Parathyroid adenoma (tissue), 2 donors: ENCODE results near the gene SRC.

ENCODE experiments used
- H2AFZ ChIP-seq: fragments of 300-600 bp; sonication (generic); one replicate; pipeline ENCODE4 v1.7.0; 2017; ENCODE audit warnings: antibody characterized with exemption, mild to moderate bottlenecking
- H3K27ac ChIP-seq: fragments of 300-600 bp; sonication (generic); one replicate; pipeline ENCODE4 v1.7.0; 2017
- H3K27me3 ChIP-seq: fragments of 300-600 bp; sonication (generic); one replicate; pipeline ENCODE4 v1.7.0; 2017; ENCODE audit warnings: low read length; ENCODE audit not compliant: control insufficient read depth, insufficient read depth
- H3K36me3 ChIP-seq: fragments of 300-600 bp; sonication (generic); one replicate; pipeline ENCODE4 v1.7.0; 2017; ENCODE audit warnings: low read length; ENCODE audit not compliant: control insufficient read depth, insufficient read depth
- H3K4me1 ChIP-seq: fragments of 300-600 bp; sonication (generic); one replicate; pipeline ENCODE4 v1.7.0; 2017; ENCODE audit warnings: control low read depth
- H3K4me2 ChIP-seq: fragments of 300-600 bp; sonication (generic); one replicate; pipeline ENCODE4 v1.7.0; 2017; ENCODE audit warnings: low read length
- H3K4me3 ChIP-seq: fragments of 300-600 bp; sonication (generic); one replicate; pipeline ENCODE4 v1.7.0; 2017; ENCODE audit warnings: low read depth, low read length
- H3K79me2 ChIP-seq: fragments of 300-600 bp; sonication (generic); one replicate; pipeline ENCODE4 v1.7.0; 2017; ENCODE audit warnings: control low read depth
- H3K9ac ChIP-seq: fragments of 300-600 bp; sonication (generic); one replicate; pipeline ENCODE4 v1.7.0; 2017; ENCODE audit warnings: mild to moderate bottlenecking
- H3K9me3 ChIP-seq: fragments of 300-600 bp; sonication (generic); one replicate; pipeline ENCODE4 v1.7.0; 2017; ENCODE audit warnings: low read length; ENCODE audit not compliant: control insufficient read depth
- CTCF ChIP-seq: fragments of 300-600 bp; sonication (generic); IDR thresholded peaks from one replicate; pipeline ENCODE4 v1.7.0; 2017; ENCODE audit warnings: antibody characterized with exemption, mild to moderate bottlenecking
- donor health status: primary hyperparathyroidism.

SRC gene

GRCh38 chr20:37340998-37341397 lies 4.9 kb upstream of the SRC start:
- no peaks in the 10 kb centered on the region for H3K79me2 ChIP-seq
- no peaks in the 10 kb centered on the region for H3K27me3 ChIP-seq
- no peak overlapping the region for H3K27ac ChIP-seq
- TF ChIP-seq CTCF = no peak
- no peak overlapping the region for H3K9ac ChIP-seq
- no peak overlapping the region for H3K4me2 ChIP-seq
- no peaks in the 10 kb centered on the region for H3K9me3 ChIP-seq
- no peak overlapping the region for H3K4me3 ChIP-seq
- no peaks in the 10 kb centered on the region for H3K36me3 ChIP-seq
- H2AFZ ChIP-seq = no peak overlapping the region
- peaks cover 8% of the 10 kb centered on the region for H3K4me1 ChIP-seq

GRCh38 chr20:37341632-37342031 lies 4.3 kb upstream of the SRC start:
- H3K4me1 ChIP-seq = peaks cover 5% of the 10 kb centered on the region
- H3K4me2 ChIP-seq = no peak overlapping the region
- H3K4me3 ChIP-seq = no peak overlapping the region
- no peaks in the 10 kb centered on the region for H3K27me3 ChIP-seq
- no peaks in the 10 kb centered on the region for H3K36me3 ChIP-seq
- no peak overlapping the region for H3K9ac ChIP-seq
- H3K79me2 ChIP-seq = no peaks in the 10 kb centered on the region
- no peaks in the 10 kb centered on the region for H3K9me3 ChIP-seq
- TF ChIP-seq CTCF = no peak
- H3K27ac ChIP-seq = no peak overlapping the region
- no peak overlapping the region for H2AFZ ChIP-seq

DNA sequence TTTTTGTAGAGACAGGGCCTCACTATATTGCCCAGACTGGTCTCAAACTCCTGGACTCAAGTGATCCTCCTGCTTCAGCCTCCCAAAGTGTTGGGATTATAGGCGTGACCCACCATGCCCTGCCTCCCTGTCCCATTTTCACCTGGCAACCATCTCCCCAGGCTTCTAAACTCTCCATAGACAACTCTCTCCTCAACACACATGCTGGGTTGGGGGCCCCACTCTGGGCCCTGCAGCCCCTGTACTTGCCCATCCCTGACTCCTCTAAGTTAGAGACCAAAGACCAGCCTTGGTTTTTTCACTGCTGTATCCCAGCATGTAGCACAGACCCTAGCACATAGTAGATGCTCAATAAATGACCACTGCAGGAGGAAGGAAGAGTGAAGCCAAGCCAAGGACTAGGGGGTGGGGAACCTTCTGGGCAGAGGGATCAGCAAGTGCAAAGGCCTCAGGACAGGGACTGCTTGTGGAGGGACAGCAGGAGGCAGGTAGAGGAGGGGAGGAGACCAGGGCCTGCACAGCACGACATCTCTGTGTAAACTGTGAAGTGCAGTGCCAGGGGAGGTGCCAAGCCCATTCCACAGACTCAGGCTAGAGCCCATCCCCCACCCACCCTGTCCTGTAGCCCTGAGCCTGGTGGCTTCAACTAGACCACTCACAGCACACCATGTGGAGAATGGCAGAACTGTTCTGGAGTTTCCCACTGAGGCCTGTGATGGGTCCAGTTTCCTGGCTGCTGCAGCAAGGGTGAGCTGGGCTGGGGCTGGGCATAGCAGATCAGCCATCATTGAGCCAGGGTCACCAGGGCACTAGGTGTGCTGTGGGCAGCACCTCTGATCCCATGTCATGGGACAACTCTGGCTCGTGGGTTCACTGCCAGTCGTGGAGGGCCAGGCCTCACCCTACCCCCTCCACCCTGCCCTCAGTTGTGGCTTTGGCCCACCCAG lies 3.4 kb upstream of the SRC start:
- no peak overlapping the region for H3K27ac ChIP-seq

GRCh38 chr20:37343212-37343993 lies 2.5 kb upstream of the SRC start:
- no peak overlapping the region for H3K27ac ChIP-seq
- no peaks in the 10 kb centered on the region for H3K36me3 ChIP-seq
- H3K79me2 ChIP-seq = no peaks in the 10 kb centered on the region
- H3K9me3 ChIP-seq = no peaks in the 10 kb centered on the region
- no peak overlapping the region for H3K4me2 ChIP-seq
- no peak for TF ChIP-seq CTCF
- no peaks in the 10 kb centered on the region for H3K27me3 ChIP-seq
- H3K9ac ChIP-seq = no peak overlapping the region
- H2AFZ ChIP-seq = no peak overlapping the region
- H3K4me1 ChIP-seq = peaks cover 5% of the 10 kb centered on the region
- H3K4me3 ChIP-seq = no peak overlapping the region

More for the DNA sequence above, 3.4 kb upstream of the SRC start:
- Histone ChIP-seq H3K4me1 (peaks cover 5% of the 10 kb centered on the region), H3K4me3 (no peak overlapping the region), H3K36me3 (no peaks in the 10 kb centered on the region), H3K9ac (no peak overlapping the region), H2AFZ (no peak overlapping the region), H3K79me2 (no peaks in the 10 kb centered on the region), H3K27me3 (no peaks in the 10 kb centered on the region), H3K9me3 (no peaks in the 10 kb centered on the region), H3K4me2 (no peak overlapping the region)
- TF ChIP-seq CTCF = no peak
